Keratinocyte (primary cell): ENCODE data around the gene PCIF1. TPM values are rescaled to one million over a fixed set of nuclear protein-coding genes. Genes with fewer than 3 reads are reported as not detected.

ENCODE experiments used
- DNase-seq: peaks from one replicate; pipeline ENCODE4 v3.0.0-alpha.2; 2011; ENCODE audit warnings: low read depth, missing footprints, low spot score
- FAIRE-seq: peaks from 2 replicates; lab custom pipeline; 2011; peaks lifted over from hg19 to GRCh38; lab: Jason Lieb, UNC
- H2AFZ ChIP-seq: 2 replicates; pipeline ENCODE4 v1.6.0; 2012; ENCODE audit warnings: low read length, control low read depth, inconsistent platforms; ENCODE audit not compliant: control insufficient read depth
- H3K27ac ChIP-seq: 2 replicates; pipeline ENCODE4 v1.5.1; 2011; ENCODE audit warnings: low read length; ENCODE audit not compliant: control insufficient read depth, insufficient read depth
- H3K27me3 ChIP-seq: 3 replicates; pipeline ENCODE4 v1.6.0; 2011; ENCODE audit warnings: low read length; ENCODE audit not compliant: control insufficient read depth, insufficient read depth; ENCODE audit errors: extremely low read depth
- H3K36me3 ChIP-seq, 2 experiments: 2 replicates in 1 of 2; 3 replicates in 1 of 2; pipeline ENCODE4 v1.5.1; 2011; ENCODE audit warnings: low read length in 2 of 2, mild to moderate bottlenecking in 1 of 2; ENCODE audit not compliant: control insufficient read depth in 2 of 2, insufficient read depth in 2 of 2; ENCODE audit errors: extremely low read depth in 1 of 2
- H3K4me1 ChIP-seq: 3 replicates; pipeline ENCODE4 v1.5.1; 2011; ENCODE audit warnings: low read length; ENCODE audit not compliant: control insufficient read depth, insufficient read depth; ENCODE audit errors: extremely low read depth
- H3K4me2 ChIP-seq: 3 replicates; pipeline ENCODE4 v1.6.0; 2011; ENCODE audit warnings: low read depth, low read length; ENCODE audit not compliant: control insufficient read depth, insufficient read depth; ENCODE audit errors: extremely low read depth
- H3K4me3 ChIP-seq, 3 experiments: fragments of 200-600 bp in 1 of 3; sonication (generic) in 1 of 3; 2 replicates in 2 of 3; 3 replicates in 1 of 3; pipeline ENCODE4 v1.5.1; 2011 to 2016; ENCODE audit warnings: low read length in 3 of 3, mild to moderate bottlenecking in 3 of 3, control low read depth in 2 of 3, inconsistent platforms in 1 of 3, low read depth in 1 of 3, mixed read lengths in 1 of 3, mixed run types in 1 of 3, moderate library complexity in 1 of 3; ENCODE audit not compliant: control insufficient read depth in 2 of 3, insufficient read depth in 2 of 3; ENCODE audit errors: extremely low read depth in 1 of 3
- H3K79me2 ChIP-seq: 2 replicates; pipeline ENCODE4 v1.6.0; 2012; ENCODE audit warnings: low read length; ENCODE audit not compliant: control insufficient read depth, insufficient read depth
- H3K9ac ChIP-seq: 3 replicates; pipeline ENCODE4 v1.6.0; 2011; ENCODE audit warnings: low read length; ENCODE audit not compliant: control insufficient read depth, insufficient read depth; ENCODE audit errors: extremely low read depth
- H3K9me1 ChIP-seq: 3 replicates; pipeline ENCODE4 v1.6.0; 2011; ENCODE audit warnings: low read length; ENCODE audit not compliant: control insufficient read depth, insufficient read depth; ENCODE audit errors: extremely low read depth
- H3K9me3 ChIP-seq: 2 replicates; pipeline ENCODE4 v1.5.1; 2012; ENCODE audit warnings: low read depth, low read length; ENCODE audit not compliant: control insufficient read depth
- H4K20me1 ChIP-seq: 3 replicates; pipeline ENCODE4 v1.6.0; 2011; ENCODE audit warnings: low read length; ENCODE audit not compliant: control insufficient read depth, insufficient read depth; ENCODE audit errors: extremely low read depth
- EZH2 ChIP-seq: IDR thresholded peaks from one replicate; pipeline ENCODE4 v1.6.1; 2012; ENCODE audit warnings: inconsistent platforms, mild to moderate bottlenecking, low read length, moderate library complexity
- dilution Hi-C: fragments of 300-500 bp; cut with MboI; formaldehyde crosslinking; loops from one replicate; pipeline ENCODE4 v1.7.0; 2020; ENCODE audit warnings: low sequenced_read_pairs; ENCODE audit not compliant: extremely low pct_ligation_motif_present
- polyA minus RNA-seq, 3 experiments: library from RNA; depleted of rRNA, polyadenylated mRNA; stranded (reverse); fragments of >200 nt; gene quantifications; 1 replicate in 1 of 3; 2 replicates in 1 of 3; 3 replicates in 1 of 3; pipeline ENCODE4 v1.2.3, GENCODE V29; 2011
- polyA plus RNA-seq, 5 experiments: library from polyadenylated mRNA; depleted of rRNA in 3 of 5; stranded (reverse) in 3 of 5; stranded (forward) in 1 of 5; unstranded in 1 of 5; fragments of >200 nt; gene quantifications; 1 replicate in 1 of 5; 2 replicates in 3 of 5; 3 replicates in 1 of 5; pipeline versions ENCODE4 v1.2.1 to v1.2.3, GENCODE V29; 2011 to 2012; ENCODE audit warnings: missing spikeins in 2 of 5, low read depth in 1 of 5, low replicate concordance in 1 of 5
- TF ChIP-seq, protein P1 (sequence below), 3 experiments: IDR thresholded peaks in 1 of 3; conservative IDR thresholded peaks in 1 of 3; optimal IDR thresholded peaks in 1 of 3; 2 replicates in 2 of 3; 3 replicates in 1 of 3; pipeline versions ENCODE3 to v1.5.1; 2011; ENCODE audit warnings: low read length in 3 of 3, mild to moderate bottlenecking in 3 of 3, moderate library complexity in 2 of 3, control low read depth in 1 of 3, inconsistent platforms in 1 of 3; ENCODE audit not compliant: insufficient read depth in 2 of 3; ENCODE audit errors: extremely low read depth in 1 of 3

The PCIF1 gene
- 5.4 to 12.7 TPM (median 7.0 TPM) in 3 replicates for polyA plus RNA-seq
- 4.4 TPM for polyA plus RNA-seq (2011; ENCODE audit: low read depth)
- 6.3 and 10.3 TPM in 2 replicates for polyA plus RNA-seq (2011; cell fraction: cytosol; rRNA removed)
- polyA plus RNA-seq (2011; cell fraction: nucleus; rRNA removed): 8.5 and 11.5 TPM in 2 replicates
- polyA plus RNA-seq (2012; ENCODE audit: low replicate concordance): 12.9 and 14.2 TPM in 2 replicates
- 8.5 to 24.8 TPM (median 9.1 TPM) in 3 replicates for polyA minus RNA-seq
- polyA minus RNA-seq (2011; cell fraction: cytosol; rRNA and poly(A)+ RNA removed): 14.6 TPM
- polyA minus RNA-seq (2011; cell fraction: nucleus; rRNA and poly(A)+ RNA removed): 6.8 and 8.5 TPM in 2 replicates

DNA sequence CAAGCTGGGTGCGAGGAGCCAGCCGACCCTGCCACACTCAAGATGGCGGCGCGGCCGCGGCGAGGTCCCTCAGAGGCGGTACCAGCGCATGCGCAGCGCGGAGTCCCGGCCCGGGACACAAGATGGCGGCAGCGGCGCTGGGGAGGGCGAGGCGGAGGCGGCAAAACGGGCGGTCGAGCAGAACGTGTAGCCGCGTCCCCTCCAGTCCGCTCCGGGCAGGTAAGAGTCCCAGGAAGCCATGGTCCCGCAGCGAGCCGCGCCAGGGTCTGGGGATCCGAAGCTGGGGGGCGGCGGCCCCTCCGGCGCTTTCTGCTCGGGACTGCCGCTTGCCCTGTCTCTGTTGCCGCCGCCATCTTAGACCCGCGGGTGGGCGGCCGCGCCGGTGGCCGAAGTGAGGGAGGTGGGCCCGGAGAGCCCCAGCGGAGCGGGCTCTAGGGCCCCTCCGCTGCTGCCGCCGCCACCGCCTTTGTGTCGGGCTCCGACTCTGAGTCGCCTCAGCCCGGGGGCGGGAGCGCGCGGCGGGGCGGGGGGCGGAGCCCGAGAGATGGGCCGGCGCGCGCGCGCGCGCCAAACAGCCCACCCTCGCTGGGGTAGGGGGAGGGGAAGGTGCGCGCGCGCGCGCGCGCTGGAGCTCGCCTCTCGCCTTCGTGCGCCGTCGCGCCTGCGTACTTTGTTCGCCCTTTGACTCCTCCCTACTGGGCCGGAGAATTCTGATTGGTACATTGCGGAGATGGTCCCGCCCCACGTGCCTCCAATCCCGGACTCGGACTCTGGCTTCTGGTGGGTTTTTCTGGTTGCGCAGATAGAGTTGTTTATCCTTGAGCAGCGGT is at the start of gene PCIF1:
Gene PCIF1, plus strand, starts transcription at position 98 of the 830 bp plus-strand sequence. CDS start 4,317 bp downstream, outside the sequence.
- TF ChIP-seq EZH2: no peak
- TF ChIP-seq, protein P1, sequence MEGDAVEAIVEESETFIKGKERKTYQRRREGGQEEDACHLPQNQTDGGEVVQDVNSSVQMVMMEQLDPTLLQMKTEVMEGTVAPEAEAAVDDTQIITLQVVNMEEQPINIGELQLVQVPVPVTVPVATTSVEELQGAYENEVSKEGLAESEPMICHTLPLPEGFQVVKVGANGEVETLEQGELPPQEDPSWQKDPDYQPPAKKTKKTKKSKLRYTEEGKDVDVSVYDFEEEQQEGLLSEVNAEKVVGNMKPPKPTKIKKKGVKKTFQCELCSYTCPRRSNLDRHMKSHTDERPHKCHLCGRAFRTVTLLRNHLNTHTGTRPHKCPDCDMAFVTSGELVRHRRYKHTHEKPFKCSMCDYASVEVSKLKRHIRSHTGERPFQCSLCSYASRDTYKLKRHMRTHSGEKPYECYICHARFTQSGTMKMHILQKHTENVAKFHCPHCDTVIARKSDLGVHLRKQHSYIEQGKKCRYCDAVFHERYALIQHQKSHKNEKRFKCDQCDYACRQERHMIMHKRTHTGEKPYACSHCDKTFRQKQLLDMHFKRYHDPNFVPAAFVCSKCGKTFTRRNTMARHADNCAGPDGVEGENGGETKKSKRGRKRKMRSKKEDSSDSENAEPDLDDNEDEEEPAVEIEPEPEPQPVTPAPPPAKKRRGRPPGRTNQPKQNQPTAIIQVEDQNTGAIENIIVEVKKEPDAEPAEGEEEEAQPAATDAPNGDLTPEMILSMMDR (optimal IDR thresholded peaks at IDR 0.05 in 1 of 3, IDR thresholded peaks at IDR 0.05 in 1 of 3, conservative IDR thresholded peaks at IDR 0.05 in 1 of 3; ENCODE audit: extremely low read depth in 1 of 3, insufficient read depth in 2 of 3, low read length in 3 of 3): no peak
- Histone ChIP-seq H3K79me2 (peaks cover 33% of the 10 kb centered on the region), H3K9ac (peak within 1 kb of the TSS; percentile 99), H3K4me3 (peak within 1 kb of the TSS; percentile 89 to 100 (median 97)), H3K4me1 (peaks cover 14% of the 10 kb centered on the region), H3K4me2 (peak within 1 kb of the TSS; percentile 100), H3K27me3 (no peaks in the 10 kb centered on the region), H4K20me1 (no peaks in the 10 kb centered on the region), H3K9me3 (no peaks in the 10 kb centered on the region), H3K9me1 (no peaks in the 10 kb centered on the region), H3K36me3 (peaks cover 15 to 18% of the 10 kb centered on the region in 2 experiments), H2AFZ (peak within 1 kb of the TSS; percentile 90), H3K27ac (peak within 1 kb of the TSS; percentile 97)
- FAIRE-seq: no peak
- dilution Hi-C loops: no loop called here
- peak; percentile 67 for DNase-seq

DNA sequence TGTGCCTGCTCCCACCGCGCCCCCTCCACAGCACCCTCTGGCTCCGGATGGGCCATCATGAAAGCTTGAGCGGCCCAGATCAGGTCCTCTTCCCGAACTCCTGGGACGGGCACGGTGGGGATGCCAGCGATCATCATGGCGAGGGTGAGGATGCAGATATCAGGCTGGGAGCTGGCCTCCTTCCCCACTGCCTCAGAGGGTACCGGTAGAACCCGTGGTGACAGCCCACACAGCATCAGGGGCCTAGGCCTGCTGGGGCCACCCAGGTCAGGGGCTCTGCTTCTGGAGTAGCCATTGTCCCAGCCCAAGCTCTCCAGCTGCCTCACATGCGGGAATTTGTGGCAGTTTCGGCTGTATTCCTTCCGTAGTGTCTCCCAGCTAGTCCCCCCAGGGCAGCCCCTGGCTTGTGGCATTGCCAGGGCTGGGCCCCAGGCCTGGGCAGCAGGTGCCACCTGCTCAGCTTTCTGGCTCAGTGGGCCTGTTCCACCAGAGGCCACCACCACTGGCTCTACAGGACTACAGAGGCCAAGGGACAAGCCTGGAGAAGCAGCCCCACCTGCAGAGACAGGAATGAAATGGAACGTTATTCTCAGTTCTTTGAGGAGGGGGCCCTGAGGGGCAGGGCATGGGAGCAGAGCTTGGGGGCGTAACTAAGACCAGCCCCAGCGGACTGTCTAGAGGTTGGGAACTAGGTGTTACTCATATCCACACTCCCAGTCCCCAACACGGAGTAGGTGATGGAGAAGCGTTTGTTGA is 47.7 kb upstream of the PCIF1 start:
- dilution Hi-C loops: no loop called here
- Histone ChIP-seq H3K9me3 (no peaks in the 10 kb centered on the region), H3K4me1 (peaks cover 20% of the 10 kb centered on the region), H4K20me1 (no peaks in the 10 kb centered on the region), H3K79me2 (peaks cover 10% of the 10 kb centered on the region), H3K4me3 (no peak overlapping the region), H3K36me3 (peaks cover 11 to 13% of the 10 kb centered on the region in 2 experiments), H3K9ac (no peak overlapping the region), H3K27me3 (no peaks in the 10 kb centered on the region), H3K9me1 (no peaks in the 10 kb centered on the region), H2AFZ (no peak overlapping the region), H3K27ac (no peak overlapping the region), H3K4me2 (no peak overlapping the region)
- DNase-seq (no peak), FAIRE-seq (no peak)
- TF ChIP-seq EZH2: no peak
- TF ChIP-seq, protein P1 (optimal IDR thresholded peaks at IDR 0.05 in 1 of 3, IDR thresholded peaks at IDR 0.05 in 1 of 3, conservative IDR thresholded peaks at IDR 0.05 in 1 of 3; ENCODE audit: extremely low read depth in 1 of 3, insufficient read depth in 2 of 3, low read length in 3 of 3): no peak
